Epithelial cell of proximal tubule (primary cell): ENCODE results near the gene ZBED5. TPM values are rescaled to one million over a fixed set of nuclear protein-coding genes. Genes with fewer than 3 reads are reported as not detected.
"Not testable (repeated sequence)": the region's sequence is repeated elsewhere in the genome, so short reads cannot be mapped to it uniquely, and the experiment has no call there.

ENCODE experiments used
- DNase-seq: peaks from one replicate; pipeline ENCODE4 v3.0.0-alpha.2; 2011; ENCODE audit warnings: low read depth
- H3K4me3 ChIP-seq: 2 replicates; pipeline ENCODE4 v1.5.1; 2011; ENCODE audit warnings: low read depth, mild to moderate bottlenecking, low read length
- total RNA-seq: library from RNA; depleted of rRNA; stranded (reverse); fragments of >200 nt; gene quantifications from 2 replicates; pipeline ENCODE4 v1.2.3, GENCODE V29; 2015
- TF ChIP-seq, protein P1 (sequence below): conservative IDR thresholded peaks from 2 replicates; pipeline ENCODE4 v1.5.1; 2012; ENCODE audit warnings: low read depth, mild to moderate bottlenecking, low read length

The ZBED5 gene
- total RNA-seq, 1 donor from 2014 or later = 19.8 TPM

DNA sequence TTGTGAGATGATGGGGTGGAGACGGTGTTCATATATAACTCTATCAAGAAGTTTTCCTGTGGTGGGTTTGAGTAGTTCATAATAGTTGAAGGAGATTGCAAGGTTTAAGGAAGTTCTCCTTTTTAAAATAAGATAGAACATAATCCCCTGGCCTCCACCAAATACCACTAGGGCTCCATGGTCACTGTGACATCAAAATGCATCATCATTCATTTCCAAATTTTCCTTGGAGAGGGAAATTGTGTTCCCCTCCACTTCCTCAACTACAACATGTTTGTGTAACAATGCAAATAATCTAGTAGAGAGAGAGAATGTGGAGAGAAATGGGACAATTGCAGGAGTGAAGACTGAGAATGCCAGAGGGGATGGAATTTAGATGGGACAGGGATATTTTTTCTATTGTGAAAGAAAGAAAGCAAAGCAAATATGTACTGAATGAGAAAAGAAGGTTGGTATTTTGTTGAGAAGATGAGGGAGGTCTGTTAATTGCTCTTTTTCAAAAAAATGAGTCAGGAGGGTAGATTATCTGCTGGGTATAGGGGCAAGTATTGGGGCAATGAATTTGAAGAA lies 33.4 kb upstream of the ZBED5 start:
- TF ChIP-seq, protein P1, sequence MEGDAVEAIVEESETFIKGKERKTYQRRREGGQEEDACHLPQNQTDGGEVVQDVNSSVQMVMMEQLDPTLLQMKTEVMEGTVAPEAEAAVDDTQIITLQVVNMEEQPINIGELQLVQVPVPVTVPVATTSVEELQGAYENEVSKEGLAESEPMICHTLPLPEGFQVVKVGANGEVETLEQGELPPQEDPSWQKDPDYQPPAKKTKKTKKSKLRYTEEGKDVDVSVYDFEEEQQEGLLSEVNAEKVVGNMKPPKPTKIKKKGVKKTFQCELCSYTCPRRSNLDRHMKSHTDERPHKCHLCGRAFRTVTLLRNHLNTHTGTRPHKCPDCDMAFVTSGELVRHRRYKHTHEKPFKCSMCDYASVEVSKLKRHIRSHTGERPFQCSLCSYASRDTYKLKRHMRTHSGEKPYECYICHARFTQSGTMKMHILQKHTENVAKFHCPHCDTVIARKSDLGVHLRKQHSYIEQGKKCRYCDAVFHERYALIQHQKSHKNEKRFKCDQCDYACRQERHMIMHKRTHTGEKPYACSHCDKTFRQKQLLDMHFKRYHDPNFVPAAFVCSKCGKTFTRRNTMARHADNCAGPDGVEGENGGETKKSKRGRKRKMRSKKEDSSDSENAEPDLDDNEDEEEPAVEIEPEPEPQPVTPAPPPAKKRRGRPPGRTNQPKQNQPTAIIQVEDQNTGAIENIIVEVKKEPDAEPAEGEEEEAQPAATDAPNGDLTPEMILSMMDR = no peak
- no peak overlapping the region for H3K4me3 ChIP-seq
- no peak for DNase-seq

DNA sequence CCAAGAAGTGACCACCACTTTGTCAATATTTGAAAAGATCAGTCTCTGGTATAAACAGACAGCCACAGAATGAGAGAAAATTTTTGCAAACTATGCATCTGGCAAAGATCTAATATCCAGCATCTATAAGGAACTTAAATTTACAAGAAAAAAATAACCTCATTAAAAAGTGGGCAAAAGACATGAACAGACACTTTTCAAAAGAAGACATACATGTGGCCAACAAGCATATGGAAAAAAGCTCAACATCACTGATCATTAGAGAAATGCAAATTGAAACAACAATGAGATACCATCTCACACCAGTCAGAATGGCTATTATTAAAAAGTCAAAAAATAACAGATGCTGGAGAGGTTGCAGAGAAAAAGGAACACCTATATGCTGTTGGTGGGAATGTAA lies 32.2 kb upstream of the ZBED5 start:
- not testable (repeated sequence) for DNase-seq, H3K4me3 ChIP-seq

DNA sequence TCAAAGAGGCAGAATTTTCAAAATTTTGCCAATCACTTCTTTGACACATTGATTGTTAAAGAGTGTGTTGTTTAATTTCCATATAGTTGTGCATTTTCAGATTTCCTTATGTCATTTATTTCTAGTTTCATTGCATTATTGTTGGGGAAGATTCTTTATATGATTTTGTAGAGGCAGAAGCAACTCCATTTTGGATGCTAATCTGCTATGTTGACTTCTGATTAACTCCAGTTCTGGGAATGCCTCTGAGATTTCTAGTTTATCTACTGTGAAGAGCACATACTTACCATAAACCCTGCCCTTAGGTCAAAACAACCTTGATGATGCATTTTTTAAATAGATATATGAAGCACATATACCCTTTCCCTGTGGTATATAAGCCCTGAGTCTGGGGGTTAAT lies 29.5 kb upstream of the ZBED5 start:
- H3K4me3 ChIP-seq = no peak overlapping the region
- TF ChIP-seq, protein P1 = no peak
- DNase-seq = no peak

DNA sequence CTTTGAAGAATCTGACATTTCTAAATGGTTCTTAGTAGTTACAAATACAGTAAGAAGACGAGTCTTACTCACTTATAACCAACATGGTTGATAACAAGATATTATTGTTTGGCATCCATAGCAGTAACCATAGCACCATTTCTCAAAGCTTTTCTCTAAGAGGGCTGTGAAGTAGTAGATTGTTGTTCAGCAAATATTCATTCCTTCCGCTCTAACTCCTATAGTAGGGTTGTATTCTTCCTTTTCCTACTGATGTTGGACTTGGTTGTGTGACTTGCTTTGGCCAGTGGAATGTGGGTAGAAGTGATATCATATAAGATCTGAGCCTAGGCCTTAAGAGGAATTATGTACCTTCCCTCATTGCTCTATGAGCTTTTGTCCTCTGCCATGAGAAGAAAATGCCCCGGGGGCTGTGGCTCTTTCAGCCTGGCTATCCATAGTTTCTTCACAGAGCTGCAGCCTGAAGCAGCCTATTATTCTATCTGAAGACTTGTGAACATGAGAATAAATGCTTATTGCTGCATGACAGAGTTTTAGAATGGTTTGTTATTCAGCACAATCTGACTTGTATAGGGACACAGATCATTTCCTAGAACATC lies 28.9 kb upstream of the ZBED5 start:
- TF ChIP-seq, protein P1 = no peak
- DNase-seq = no peak
- no peak overlapping the region for H3K4me3 ChIP-seq

DNA sequence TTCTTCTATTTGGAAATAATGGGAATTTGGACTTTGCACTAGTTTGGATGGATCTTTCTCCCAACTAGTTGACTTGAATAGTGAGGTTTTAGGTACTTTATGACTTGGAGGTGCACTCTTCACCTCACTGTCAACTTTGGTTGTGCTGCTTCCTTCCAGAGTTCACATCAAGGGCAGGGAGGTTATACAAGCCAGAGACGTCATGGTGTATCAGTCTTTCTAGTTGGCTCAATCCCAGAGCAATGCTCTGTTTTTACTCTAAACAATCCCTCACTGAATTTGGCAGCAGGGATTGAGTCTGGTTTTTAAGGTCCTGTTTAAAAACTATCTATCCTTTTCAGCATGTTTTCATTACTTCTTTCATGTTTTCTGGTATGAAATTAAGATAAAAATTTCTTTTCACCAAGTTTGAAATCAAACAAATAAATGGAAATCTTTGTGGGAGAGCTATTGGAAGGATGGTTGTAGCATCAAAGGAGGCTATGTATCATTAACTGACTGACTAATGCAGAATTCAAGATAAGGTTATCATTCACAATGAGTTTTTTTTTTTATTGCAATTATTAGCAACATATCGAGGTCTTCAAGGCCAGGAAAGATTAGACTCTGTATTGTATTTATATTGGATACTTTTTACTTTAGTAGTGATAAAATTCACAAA lies 28.0 kb upstream of the ZBED5 start:
- no peak for DNase-seq
- H3K4me3 ChIP-seq = no peak overlapping the region
- TF ChIP-seq, protein P1 = no peak

DNA sequence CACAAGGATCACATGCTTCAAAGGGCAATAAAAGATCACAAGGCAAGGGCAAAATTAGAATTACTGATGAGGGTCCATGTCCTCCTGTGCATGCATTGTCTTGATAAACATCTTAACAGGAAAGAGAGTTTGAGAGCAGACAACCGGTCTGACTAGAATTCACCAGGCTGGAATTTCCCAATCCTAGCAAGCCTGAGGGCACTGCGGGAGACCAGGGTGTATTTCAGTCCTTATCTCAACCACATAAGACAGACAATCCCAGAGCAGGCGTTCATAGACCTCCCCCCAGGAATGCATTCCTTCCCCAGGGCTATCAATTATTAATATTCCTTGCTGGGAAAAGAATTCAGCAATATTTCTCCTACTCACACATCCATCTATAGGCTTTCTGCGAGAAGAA lies 26.4 kb upstream of the ZBED5 start:
- not testable (repeated sequence) for DNase-seq, H3K4me3 ChIP-seq

DNA sequence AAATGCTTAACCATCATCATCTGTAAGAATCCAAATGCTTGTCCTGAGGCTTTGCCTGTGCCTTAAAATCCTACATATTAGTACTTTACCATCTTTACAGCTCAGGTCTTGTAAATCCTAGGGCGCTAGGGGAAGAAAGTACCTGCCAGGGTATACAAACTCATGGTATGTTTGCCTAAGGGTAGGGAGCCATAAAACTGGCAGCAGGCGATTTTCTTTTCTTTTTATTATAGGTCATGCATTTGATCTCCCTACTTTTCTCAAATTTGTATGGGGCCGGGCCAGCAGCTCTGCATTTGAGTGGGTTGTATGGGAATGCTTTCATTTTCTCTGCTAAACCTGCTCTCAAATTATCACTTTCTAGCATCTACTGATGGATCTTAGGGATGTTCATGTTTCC lies 24.0 kb upstream of the ZBED5 start:
- no peak overlapping the region for H3K4me3 ChIP-seq
- no peak for DNase-seq
- TF ChIP-seq, protein P1 = no peak
